Measurements from ENCODE around the gene GMPPA.

Gene GMPPA

DNA sequence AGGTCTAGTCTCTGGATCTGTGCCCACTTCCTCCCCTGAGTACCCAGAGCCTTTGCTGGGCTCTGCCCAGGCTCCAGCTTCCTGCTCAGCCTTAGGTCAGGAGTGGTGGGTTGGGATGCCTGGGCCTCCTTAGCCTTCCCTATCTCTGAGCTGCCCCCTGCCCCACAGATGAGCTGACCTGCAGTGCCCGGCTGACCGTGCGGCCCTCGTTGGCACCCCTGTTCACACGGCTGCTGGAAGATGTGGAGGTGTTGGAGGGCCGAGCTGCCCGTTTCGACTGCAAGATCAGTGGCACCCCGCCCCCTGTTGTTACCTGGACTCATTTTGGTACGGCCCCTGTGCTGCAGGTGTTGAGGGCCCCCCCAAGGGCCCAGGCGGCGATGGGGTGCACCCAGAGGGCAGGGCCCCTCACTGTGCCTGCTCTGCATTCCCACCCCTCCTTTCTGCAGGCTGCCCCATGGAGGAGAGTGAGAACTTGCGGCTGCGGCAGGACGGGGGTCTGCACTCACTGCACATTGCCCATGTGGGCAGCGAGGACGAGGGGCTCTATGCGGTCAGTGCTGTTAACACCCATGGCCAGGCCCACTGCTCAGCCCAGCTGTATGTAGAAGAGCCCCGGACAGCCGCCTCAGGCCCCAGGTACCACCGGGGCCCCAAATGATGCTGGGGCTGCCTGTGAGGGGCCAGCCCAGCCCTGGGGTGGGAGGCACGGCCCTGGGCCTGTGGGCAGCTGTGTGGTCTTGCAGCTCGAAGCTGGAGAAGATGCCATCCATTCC, 30.1 kb upstream of the GMPPA start:
- DNase-seq: no peak

DNA sequence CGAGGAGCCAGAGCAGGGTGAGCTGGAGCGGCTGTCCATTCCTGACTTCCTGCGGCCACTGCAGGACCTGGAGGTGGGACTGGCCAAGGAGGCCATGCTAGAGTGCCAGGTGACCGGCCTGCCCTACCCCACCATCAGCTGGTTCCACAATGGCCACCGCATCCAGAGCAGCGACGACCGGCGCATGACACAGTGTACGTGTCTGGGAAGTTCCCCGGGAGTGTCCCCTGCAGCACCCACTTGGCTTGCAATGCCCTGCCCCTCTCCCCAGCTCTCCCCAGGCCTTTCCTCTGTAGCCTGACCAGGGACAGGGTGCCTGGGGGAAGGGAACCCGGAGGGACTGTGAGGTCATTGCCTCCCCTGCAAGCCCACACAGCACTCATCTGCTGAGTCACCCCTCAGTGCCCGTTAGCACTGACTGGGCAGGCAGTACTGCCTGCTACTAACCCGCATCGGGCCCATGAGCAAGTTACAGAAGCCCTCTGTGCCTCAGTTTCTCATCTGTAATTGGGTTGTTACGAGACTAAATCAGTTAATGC, 29.4 kb upstream of the GMPPA start:
- peak; percentile 51 for DNase-seq

DNA sequence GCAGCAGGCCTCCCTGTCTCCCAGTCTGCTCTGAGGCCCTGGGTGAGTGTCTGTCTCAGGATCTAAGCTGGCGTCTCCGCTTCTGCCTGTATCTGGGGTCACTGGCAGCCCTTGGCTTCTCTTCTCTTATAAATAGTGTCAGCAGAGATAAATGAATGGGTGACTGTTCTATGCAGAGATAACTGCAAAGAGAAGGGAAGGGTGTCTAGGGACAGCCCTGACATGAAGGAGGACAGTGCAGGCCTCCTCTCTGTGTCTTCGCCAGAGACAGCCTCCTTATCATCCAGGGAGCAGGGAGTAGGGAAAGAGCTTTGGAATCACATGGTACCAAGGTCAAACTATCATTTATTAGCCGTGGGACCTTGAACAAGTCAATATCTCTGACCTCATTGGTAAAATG, 28.3 kb upstream of the GMPPA start:
- no peak for DNase-seq

GRCh38 chr2:219471476-219472371, 27.0 kb upstream of the GMPPA start:
- no peak for DNase-seq

DNA sequence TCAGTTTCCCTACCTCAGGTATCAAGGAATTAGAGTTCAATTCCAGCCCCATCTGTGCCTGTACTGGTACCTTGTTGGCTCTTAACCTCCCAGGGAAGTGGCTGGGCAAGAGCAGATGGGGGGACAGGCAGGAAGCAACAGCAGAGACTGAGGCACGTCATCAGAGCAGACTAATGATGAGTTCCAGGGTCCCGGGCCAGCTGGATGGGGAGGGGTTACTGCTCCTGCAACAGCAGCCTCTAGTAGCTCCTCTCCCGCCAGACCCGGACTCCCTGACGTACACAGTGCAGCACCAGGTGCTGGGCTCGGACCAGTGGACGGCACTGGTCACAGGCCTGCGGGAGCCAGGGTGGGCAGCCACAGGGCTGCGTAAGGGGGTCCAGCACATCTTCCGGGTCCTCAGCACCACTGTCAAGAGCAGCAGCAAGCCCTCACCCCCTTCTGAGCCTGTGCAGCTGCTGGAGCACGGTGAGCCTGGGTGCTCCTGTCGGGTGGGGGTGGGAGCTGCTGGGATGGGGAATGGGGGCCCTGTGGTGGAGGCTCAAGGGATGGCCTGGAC, 26.0 kb upstream of the GMPPA start:
- DNase-seq: no peak

- DNase-seq: no peak
Measured at GRCh38 chr2:219473511-219473910, 25.2 kb upstream of the GMPPA start.

DNA sequence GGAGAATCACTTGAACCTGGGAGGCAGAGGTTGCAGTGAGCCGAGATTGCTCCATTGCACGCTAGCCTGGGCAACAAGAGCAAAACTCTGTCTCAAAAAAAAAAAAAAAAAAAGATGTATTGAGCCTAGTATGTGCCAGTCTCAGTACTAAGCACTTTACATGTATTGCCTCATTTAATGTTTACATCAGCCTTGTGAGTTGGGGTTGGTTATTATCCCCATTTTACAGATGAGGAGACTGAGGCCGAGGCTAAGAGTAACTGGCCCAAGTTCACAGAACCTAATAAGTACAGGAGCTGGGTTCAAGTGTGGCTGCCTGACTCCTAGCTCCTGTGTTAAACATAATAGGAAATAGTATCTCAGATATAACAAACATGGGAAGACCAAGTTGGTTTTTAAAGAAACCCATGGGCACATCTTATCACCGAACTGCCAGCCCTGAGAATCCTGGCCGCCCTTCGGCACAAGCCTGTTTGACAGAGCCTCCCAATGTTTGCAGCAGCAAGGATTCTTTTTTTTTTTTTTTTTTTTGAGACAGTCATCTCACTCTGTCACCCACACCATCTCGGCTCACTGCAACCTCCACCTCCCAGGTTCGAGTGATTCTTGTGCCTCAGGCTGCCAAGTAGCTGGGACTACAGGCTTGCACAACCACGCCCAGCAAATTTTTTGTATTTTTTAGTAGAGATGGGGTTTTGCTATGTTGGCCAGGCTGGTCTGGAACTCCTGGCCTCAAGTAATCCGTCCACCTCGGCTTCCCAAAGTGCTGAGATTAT, 24.2 kb upstream of the GMPPA start:
- no peak for DNase-seq

DNA sequence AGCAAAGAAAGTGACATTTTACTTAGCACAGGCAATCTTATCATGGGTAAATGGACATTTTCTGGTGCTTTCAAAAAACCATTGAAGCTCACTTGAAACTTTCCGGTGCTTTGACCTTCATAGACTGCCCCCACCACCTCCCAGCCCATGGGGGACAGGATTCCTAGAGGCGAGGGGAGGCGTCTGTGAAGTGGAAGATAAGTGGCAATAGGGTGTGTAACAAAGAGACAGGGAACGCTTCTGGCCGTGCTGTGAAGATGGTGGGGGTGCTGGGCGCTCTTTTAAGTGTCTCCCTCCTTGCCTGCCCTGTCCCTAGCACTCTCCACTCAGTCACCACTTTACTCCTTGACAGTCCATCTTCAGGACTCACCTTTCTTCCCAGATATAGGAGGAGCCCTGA, 23.4 kb upstream of the GMPPA start:
- peak; percentile 23 for DNase-seq

DNA sequence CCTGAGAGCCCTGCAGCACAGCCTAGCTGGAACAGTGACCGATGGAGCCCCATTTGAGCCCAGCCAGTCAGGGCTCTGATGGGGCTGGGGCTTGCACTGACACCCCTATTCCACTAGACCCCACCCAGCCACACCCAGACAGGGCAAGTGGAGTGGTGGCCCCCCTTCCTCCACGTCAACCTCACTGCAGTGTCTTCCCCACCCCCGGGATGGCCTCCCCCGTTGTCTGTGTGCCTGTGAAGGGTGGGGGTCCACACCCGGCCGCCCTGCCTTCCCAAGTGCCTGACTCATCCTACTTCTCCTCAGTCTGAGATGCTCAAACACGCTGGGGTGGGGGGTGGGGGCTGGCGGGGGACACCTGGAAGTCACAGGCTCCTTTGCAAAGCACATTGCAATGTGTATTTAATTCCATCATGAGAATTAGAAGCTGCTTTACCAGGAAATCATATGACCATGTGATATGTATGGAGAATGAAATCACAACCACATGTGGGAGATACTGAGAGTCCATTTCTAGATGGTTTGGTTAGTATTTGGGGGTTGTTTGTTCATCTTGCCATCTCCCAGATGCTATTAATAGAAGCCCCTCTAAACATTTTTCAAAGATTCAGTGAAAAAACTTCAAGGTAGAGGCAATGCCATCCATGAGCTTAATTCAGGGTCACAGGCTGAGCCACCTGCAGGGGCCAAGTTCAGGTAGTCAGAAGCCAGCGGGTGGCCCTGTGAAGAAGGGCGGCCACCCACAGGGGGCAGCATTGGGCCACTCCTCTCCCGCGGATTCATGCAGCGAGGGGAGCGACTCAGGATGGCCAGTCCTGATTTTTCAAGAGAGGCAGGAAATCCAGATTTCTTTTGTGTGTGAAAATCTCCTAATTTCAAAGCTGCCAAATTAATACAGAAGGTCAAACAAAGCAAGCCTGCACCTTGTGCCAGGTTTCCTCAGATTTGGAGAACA, 22.7 kb upstream of the GMPPA start:
- peak; percentile 86 for DNase-seq

GRCh38 chr2:219476652-219477151, 22.0 kb upstream of the GMPPA start:
- no peak for DNase-seq

- no peak for DNase-seq
Measured at GRCh38 chr2:219477179-219477578, 21.5 kb upstream of the GMPPA start.

DNA sequence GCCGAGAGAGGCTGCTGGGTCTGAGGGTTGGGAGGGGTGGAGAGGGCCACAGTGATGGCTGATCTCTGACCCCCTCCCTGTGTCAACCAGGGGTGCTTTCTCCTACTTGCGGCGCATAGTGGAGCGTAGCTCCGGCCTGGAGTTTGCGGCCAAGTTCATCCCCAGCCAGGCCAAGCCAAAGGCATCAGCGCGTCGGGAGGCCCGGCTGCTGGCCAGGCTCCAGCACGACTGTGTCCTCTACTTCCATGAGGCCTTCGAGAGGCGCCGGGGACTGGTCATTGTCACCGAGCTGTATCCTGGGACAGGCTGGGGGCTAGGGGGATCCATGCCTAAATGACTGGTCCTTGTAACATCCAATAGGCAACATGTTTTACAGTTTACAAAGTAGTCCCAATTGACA, 20.9 kb upstream of the GMPPA start:
- DNase-seq: no peak

DNA sequence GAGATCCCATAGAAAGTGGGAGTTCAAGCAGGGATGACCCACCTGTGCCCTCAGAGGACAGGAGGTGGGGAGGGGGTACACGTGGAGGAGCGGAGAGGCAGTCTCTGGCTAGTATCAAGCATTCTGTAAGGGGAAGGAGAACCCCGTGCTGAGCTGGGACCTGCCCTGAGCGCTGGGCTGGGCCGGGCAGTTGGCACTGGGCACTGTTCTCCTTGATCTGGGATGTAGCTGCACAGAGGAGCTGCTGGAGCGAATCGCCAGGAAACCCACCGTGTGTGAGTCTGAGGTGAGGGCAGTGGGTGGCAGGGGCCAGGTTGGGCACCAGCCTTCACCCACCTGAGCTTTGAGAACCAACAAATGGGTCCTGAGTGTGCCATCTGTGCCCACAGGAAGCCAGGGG, 19.8 kb upstream of the GMPPA start:
- no peak for DNase-seq

DNA sequence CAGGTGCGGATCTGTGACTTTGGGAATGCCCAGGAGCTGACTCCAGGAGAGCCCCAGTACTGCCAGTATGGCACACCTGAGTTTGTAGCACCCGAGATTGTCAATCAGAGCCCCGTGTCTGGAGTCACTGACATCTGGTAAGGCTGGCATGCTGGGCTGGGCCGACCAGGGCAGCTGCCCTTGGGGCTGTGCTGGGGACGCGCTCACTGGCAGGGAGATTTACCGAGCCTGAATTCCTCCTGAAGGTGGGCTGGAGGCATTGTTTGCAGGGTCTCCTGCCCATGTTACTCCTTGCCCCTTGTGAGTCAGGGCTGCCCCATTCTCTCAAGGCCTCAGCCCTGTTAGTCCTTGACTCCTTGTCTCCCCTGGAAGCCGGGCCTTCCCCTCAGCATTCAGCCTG, 18.7 kb upstream of the GMPPA start:
- no peak for DNase-seq

DNA sequence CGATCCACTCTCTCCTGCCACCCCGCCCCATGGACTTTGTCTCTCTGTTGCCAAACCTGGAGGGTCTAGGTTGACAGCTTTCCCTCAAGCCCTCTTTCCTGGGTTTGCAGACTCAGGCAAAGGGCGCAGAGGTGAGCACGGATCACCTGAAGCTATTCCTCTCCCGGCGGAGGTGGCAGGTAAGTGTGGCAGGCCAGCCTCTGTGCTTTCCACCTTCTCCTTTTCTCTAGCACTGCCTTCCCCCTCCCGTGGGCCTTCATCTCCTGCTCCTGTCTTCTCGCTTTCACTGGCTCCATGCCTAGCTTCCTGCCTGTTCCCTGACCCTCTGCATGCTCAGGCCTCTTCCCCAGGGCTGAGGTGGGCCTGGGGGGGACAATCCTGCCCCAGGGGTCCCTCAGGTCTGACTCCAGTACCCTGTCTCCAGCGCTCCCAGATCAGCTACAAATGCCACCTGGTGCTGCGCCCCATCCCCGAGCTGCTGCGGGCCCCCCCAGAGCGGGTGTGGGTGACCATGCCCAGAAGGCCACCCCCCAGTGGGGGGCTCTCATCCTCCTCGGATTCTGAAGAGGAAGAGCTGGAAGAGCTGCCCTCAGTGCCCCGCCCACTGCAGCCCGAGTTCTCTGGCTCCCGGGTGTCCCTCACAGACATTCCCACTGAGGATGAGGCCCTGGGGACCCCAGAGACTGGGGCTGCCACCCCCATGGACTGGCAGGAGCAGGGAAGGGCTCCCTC, 15.9 kb upstream of the GMPPA start:
- no peak for DNase-seq

- DNase-seq: no peak
Measured at GRCh38 chr2:219483451-219484342, 15.0 kb upstream of the GMPPA start.

- DNase-seq: no peak
Measured at GRCh38 chr2:219484343-219485200, 14.1 kb upstream of the GMPPA start.

DNA sequence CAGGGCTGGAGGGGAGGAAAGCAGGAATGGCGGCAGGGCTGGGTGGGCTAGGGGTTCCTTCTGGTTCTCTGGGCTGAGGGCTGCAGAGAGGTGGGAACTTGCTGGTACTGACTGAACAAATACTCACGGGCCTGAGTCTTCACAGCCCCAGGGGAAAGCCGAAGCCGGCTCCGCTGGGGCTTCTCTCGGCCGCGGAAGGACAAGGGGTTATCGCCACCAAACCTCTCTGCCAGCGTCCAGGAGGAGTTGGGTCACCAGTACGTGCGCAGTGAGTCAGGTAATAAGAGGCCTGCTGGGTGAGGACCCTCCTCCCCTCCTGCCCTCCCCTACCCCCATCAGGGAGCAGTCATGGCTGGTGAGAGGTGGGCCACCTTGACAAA, 13.5 kb upstream of the GMPPA start:
- DNase-seq: no peak

Data from OCI-M1 (cell line).